Activated CD8-positive, alpha-beta memory T cell treated with anti-CD3 and anti-CD28 coated beads for 4 hours (primary cell): ENCODE data around the gene NR3C2.
"Not testable (repeated sequence)": the region's sequence is repeated elsewhere in the genome, so short reads cannot be mapped to it uniquely, and the experiment has no call there.

ENCODE experiments used
- DNase-seq, 2 donors: peaks; one replicate each; pipeline ENCODE4 v3.0.0-alpha.2; 2020; ENCODE audit warnings: low read depth in 2 of 2

The NR3C2 gene

GRCh38 chr4:148112231-148112982 lies 329.8 kb downstream of the NR3C2 start:
- no peak for DNase-seq

- no peak for DNase-seq
Measured at GRCh38 chr4:148110169-148110568, 332.0 kb downstream of the NR3C2 start.

- DNase-seq, result no peak
Measured at GRCh38 chr4:148109216-148109615, 333.0 kb downstream of the NR3C2 start.

- DNase-seq, result no peak
Measured at GRCh38 chr4:148108766-148109165, 333.4 kb downstream of the NR3C2 start.

- no peak for DNase-seq
Measured at GRCh38 chr4:148103597-148104355, 338.4 kb downstream of the NR3C2 start.

GRCh38 chr4:148101790-148102189 lies 340.4 kb downstream of the NR3C2 start:
- no peak for DNase-seq

GRCh38 chr4:148101235-148101634 lies 341.0 kb downstream of the NR3C2 start:
- no peak for DNase-seq

GRCh38 chr4:148097801-148098200 lies 344.4 kb downstream of the NR3C2 start:
- DNase-seq, result no peak

GRCh38 chr4:148095346-148095923 lies 346.8 kb downstream of the NR3C2 start:
- DNase-seq, result no peak

- DNase-seq, result no peak
Measured at GRCh38 chr4:148094149-148094548, 348.1 kb downstream of the NR3C2 start.

GRCh38 chr4:148093065-148093464 lies 349.1 kb downstream of the NR3C2 start:
- DNase-seq, result no peak

- DNase-seq, result no peak
Measured at GRCh38 chr4:148092316-148093014, 349.7 kb downstream of the NR3C2 start.

- no peak for DNase-seq
Measured at GRCh38 chr4:148091896-148092295, 350.3 kb downstream of the NR3C2 start.

GRCh38 chr4:148090503-148091476 lies 351.4 kb downstream of the NR3C2 start:
- DNase-seq, result no peak

GRCh38 chr4:148090029-148090428 lies 352.2 kb downstream of the NR3C2 start:
- DNase-seq, result no peak

GRCh38 chr4:148089624-148090023 lies 352.6 kb downstream of the NR3C2 start:
- no peak for DNase-seq

GRCh38 chr4:148083073-148083472 lies 359.1 kb downstream of the NR3C2 start:
- not testable (repeated sequence) for DNase-seq

GRCh38 chr4:148081745-148082144 lies 360.5 kb downstream of the NR3C2 start:
- DNase-seq, result no peak

- DNase-seq, result no peak
Measured at GRCh38 chr4:148081267-148081666, 360.9 kb downstream of the NR3C2 start.

- no peak for DNase-seq
Measured at GRCh38 chr4:148079961-148080360, 362.3 kb downstream of the NR3C2 start.

- DNase-seq, result no peak
Measured at GRCh38 chr4:148078061-148078460, 364.2 kb downstream of the NR3C2 start.
